Epithelial cell of proximal tubule (primary cell): ENCODE results near the gene NPAS3. TPM values are rescaled to one million over a fixed set of nuclear protein-coding genes. Genes with fewer than 3 reads are reported as not detected.

Experiments used
- DNase-seq: peaks from one replicate; pipeline ENCODE4 v3.0.0-alpha.2; 2011; ENCODE audit warnings: low read depth
- H3K4me3 ChIP-seq: 2 replicates; pipeline ENCODE4 v1.5.1; 2011; ENCODE audit warnings: low read depth, mild to moderate bottlenecking, low read length
- total RNA-seq: library from RNA; depleted of rRNA; stranded (reverse); fragments of >200 nt; gene quantifications from 2 replicates; pipeline ENCODE4 v1.2.3, GENCODE V29; 2015
- TF ChIP-seq, protein P1 (sequence below): conservative IDR thresholded peaks from 2 replicates; pipeline ENCODE4 v1.5.1; 2012; ENCODE audit warnings: low read depth, mild to moderate bottlenecking, low read length

The NPAS3 gene
- total RNA-seq, 1 donor from 2014 or later: 0.35 TPM

DNA sequence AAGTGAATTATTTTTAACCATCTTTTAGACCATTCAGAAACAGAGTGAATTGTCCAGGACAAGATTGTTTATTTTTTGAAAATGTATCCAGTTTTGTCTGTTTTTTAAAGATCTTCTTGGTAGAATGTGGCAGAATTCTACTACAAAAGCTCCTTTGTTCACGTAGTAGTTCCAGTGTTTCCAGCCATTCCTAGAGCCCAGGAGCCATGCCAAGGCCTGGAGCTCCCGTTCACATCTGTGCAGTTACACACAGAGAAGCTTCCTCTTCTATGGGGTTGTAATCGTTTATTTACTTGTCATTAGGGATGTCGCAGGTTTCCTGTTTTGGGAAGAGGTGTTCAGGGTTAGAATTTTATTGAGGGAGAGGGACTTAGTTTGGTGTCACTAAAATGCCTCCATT lies 409.8 kb downstream of the NPAS3 start:
- TF ChIP-seq, protein P1, sequence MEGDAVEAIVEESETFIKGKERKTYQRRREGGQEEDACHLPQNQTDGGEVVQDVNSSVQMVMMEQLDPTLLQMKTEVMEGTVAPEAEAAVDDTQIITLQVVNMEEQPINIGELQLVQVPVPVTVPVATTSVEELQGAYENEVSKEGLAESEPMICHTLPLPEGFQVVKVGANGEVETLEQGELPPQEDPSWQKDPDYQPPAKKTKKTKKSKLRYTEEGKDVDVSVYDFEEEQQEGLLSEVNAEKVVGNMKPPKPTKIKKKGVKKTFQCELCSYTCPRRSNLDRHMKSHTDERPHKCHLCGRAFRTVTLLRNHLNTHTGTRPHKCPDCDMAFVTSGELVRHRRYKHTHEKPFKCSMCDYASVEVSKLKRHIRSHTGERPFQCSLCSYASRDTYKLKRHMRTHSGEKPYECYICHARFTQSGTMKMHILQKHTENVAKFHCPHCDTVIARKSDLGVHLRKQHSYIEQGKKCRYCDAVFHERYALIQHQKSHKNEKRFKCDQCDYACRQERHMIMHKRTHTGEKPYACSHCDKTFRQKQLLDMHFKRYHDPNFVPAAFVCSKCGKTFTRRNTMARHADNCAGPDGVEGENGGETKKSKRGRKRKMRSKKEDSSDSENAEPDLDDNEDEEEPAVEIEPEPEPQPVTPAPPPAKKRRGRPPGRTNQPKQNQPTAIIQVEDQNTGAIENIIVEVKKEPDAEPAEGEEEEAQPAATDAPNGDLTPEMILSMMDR: no peak
- H3K4me3 ChIP-seq: no peak overlapping the region
- no peak for DNase-seq

DNA sequence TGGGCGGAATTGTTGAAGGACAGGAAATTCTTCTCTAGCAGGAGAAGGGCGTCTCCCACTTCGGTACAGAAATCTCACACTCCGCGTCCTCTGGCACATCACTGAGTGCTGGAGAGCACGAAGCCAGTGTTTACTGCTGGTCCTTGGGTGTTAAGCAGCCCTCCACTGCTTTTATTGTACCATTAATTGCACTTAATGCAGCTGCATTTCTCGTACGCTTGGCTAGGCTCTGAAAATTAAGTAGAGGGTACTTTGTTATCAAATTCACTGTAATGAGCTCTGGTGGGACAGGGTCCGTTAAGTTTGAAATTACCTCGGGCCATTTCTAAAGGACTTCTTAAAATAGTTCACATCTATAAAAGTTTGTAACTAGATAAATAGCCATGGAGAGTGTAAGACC lies 411.2 kb downstream of the NPAS3 start:
- TF ChIP-seq, protein P1: no peak
- DNase-seq: no peak
- no peak overlapping the region for H3K4me3 ChIP-seq

- no peak for DNase-seq
- no peak overlapping the region for H3K4me3 ChIP-seq
- TF ChIP-seq, protein P1: no peak
Observed at GRCh38 chr14:33350366-33350990, 411.8 kb downstream of the NPAS3 start.

GRCh38 chr14:33352821-33353220 lies 414.1 kb downstream of the NPAS3 start:
- H3K4me3 ChIP-seq: no peak overlapping the region
- TF ChIP-seq, protein P1: no peak
- no peak for DNase-seq

- no peak overlapping the region for H3K4me3 ChIP-seq
- TF ChIP-seq, protein P1: no peak
- no peak for DNase-seq
Observed at GRCh38 chr14:33356181-33356580, 417.5 kb downstream of the NPAS3 start.

GRCh38 chr14:33357225-33358010 lies 418.7 kb downstream of the NPAS3 start:
- TF ChIP-seq, protein P1: no peak
- H3K4me3 ChIP-seq: no peak overlapping the region
- no peak for DNase-seq

DNA sequence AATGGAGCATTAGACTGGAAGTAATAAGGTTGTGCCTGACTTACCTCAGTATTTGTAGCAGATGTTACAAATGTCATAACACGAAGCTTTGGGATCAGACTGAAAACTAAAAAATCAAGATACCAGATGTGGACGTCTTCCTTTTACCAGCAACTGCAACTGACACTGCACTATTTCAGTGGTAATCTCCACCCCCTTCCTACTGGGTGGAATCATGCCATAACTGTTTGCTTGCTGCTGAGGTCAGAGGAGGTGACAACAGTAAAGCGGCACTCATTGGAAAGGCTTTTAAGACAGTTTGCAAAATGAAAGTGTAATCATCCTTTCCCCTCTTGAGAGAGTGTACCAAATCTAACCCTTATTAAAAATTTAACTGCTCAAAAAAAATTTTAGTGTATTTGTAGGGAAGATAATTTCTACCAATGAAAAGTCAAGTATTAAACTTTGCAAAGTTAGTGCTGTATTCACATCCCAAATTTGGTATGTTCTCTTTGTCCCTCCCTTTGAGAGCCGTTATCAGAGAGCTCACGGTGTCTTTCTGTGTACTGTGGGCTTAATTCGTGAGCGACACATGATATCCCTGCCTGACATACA lies 420.7 kb downstream of the NPAS3 start:
- no peak for DNase-seq

More for the DNA sequence above, 420.7 kb downstream of the NPAS3 start:
- TF ChIP-seq, protein P1: no peak
- no peak overlapping the region for H3K4me3 ChIP-seq
